ENCODE measurements around the gene SLC28A3. TPM values are rescaled to one million over a fixed set of nuclear protein-coding genes. Genes with fewer than 3 reads are reported as not detected.
"Not testable (repeated sequence)": the region's sequence is repeated elsewhere in the genome, so short reads cannot be mapped to it uniquely, and the experiment has no call there.

Gene SLC28A3
- total and polyA plus RNA-seq, 10 of the 15 experiments (the other 5 are each of a cell fraction or from before 2014, with no cell fraction given), result 0.03 to 0.39 (median 0.07) TPM; not detected in 2

GRCh38 chr9:84366683-84367082, 26.1 kb upstream of the SLC28A3 start:
- SMC1A ChIA-PET (ENCODE audit: uncharacterized antibody, unreplicated experiment), result interaction anchor here (1.0 kb wide), 1 partner anchor 439 kb away, joined by 3 read pairs; no protein-coding TSS in a partner anchor
- in situ Hi-C loops (cut with MboI), result loop anchor here (25.0 kb wide), 1 partner anchor 96 kb away; no protein-coding TSS in a partner anchor
- Histone ChIP-seq H4K20me1 (ENCODE audit: control insufficient read depth, insufficient read depth) (no peaks in the 10 kb centered on the region), H3K9me3 (replicated peaks; ENCODE audit: control insufficient read depth, insufficient read depth, low read length) (no peaks in the 10 kb centered on the region; the same call in 2 of the 3 replicates), H3K4me1 (ENCODE audit: control insufficient read depth, insufficient read depth, low read length) (no peaks in the 10 kb centered on the region), H3K36me3 (ENCODE audit: control insufficient read depth in 2 of 2, insufficient read depth in 2 of 2, low read length in 1 of 2) (no peaks in the 10 kb centered on the region), H3K27me3 (replicated peaks in 1 of 2; ENCODE audit: control insufficient read depth in 2 of 2, insufficient read depth in 2 of 2, low read length in 1 of 2) (no peaks in the 10 kb centered on the region), H3K9ac (ENCODE audit: control insufficient read depth, insufficient read depth, low read length) (no peak overlapping the region), H3K4me2 (ENCODE audit: control insufficient read depth, insufficient read depth) (no peak overlapping the region), H2AFZ (ENCODE audit: control insufficient read depth, low read depth, low read length) (no peak overlapping the region), H3K79me2 (ENCODE audit: control insufficient read depth, insufficient read depth, low read length) (no peaks in the 10 kb centered on the region), H3K27ac (ENCODE audit: control insufficient read depth, insufficient read depth) (no peak overlapping the region), H3K4me3 (no peak overlapping the region)
- RAD21 ChIA-PET (ENCODE audit: unreplicated experiment), result no interaction called here
- TF ChIP-seq ZSCAN29 (IDR thresholded peaks at IDR 0.05) (no peak), TAF1 (IDR thresholded peaks at IDR 0.05; ENCODE audit: borderline replicate concordance, low read depth, low read length) (no peak), SUZ12 (IDR thresholded peaks at IDR 0.05; ENCODE audit: unreplicated experiment) (no peak), PBX3 (IDR thresholded peaks at IDR 0.05; ENCODE audit: insufficient replicate concordance, low read depth, low read length) (no peak), CREB1 (IDR thresholded peaks at IDR 0.05; ENCODE audit: low read depth) (no peak)
- POLR2A ChIA-PET, result no interaction called here
- intact Hi-C loops (cut with micrococcal nuclease; ENCODE audit: unreplicated experiment), result no loop called here
- ATAC-seq (no peak), DNase-seq (ENCODE audit: low read depth, low spot score) (no peak), FAIRE-seq (no peak)
- BruUV-seq (replicated peaks), result no TSS peak
- whole genome bisulfite sequencing (ENCODE audit: insufficient coverage, insufficient replicate concordance, low lambda C conversion rate, missing lambda C conversion rate), result 36% methylated on average over 1 of the region's 1 CpG
- CTCF ChIA-PET, result no interaction called here

GRCh38 chr9:84364894-84365490, 24.4 kb upstream of the SLC28A3 start:
- ATAC-seq; H4K20me1 ChIP-seq (ENCODE audit: control insufficient read depth, insufficient read depth); H3K4me1 ChIP-seq (ENCODE audit: control insufficient read depth, insufficient read depth, low read length); DNase-seq (ENCODE audit: low read depth, low spot score); POLR2A ChIA-PET; H3K27me3 ChIP-seq (replicated peaks in 1 of 2; ENCODE audit: control insufficient read depth in 2 of 2, insufficient read depth in 2 of 2, low read length in 1 of 2); H3K36me3 ChIP-seq (ENCODE audit: control insufficient read depth in 2 of 2, insufficient read depth in 2 of 2, low read length in 1 of 2); H3K79me2 ChIP-seq (ENCODE audit: control insufficient read depth, insufficient read depth, low read length); H3K4me3 ChIP-seq; H3K27ac ChIP-seq (ENCODE audit: control insufficient read depth, insufficient read depth); H3K4me2 ChIP-seq (ENCODE audit: control insufficient read depth, insufficient read depth); RAD21 ChIA-PET (ENCODE audit: unreplicated experiment); FAIRE-seq; intact Hi-C loops (cut with micrococcal nuclease; ENCODE audit: unreplicated experiment); H3K9me3 ChIP-seq (replicated peaks; ENCODE audit: control insufficient read depth, insufficient read depth, low read length); CTCF ChIA-PET; BruUV-seq (replicated peaks); H3K9ac ChIP-seq (ENCODE audit: control insufficient read depth, insufficient read depth, low read length); H2AFZ ChIP-seq (ENCODE audit: control insufficient read depth, low read depth, low read length): not testable (repeated sequence)
- 89% methylated on average over 1 of the region's 1 CpG for WGBS (ENCODE audit: insufficient coverage, insufficient replicate concordance, low lambda C conversion rate, missing lambda C conversion rate)
- in situ Hi-C loops (cut with MboI), result loop anchor here (25.0 kb wide), 1 partner anchor 97 kb away; no protein-coding TSS in a partner anchor
- SMC1A ChIA-PET (ENCODE audit: uncharacterized antibody, unreplicated experiment), result interaction anchor here (1.2 kb wide), 1 partner anchor 24 kb away, joined by 3 read pairs; no protein-coding TSS in a partner anchor

Measured in GM12878 (cell line).